ENCODE measurements around the gene NBAS.
"Not testable (repeated sequence)": the region's sequence is repeated elsewhere in the genome, so short reads cannot be mapped to it uniquely, and the experiment has no call there.

The NBAS gene

DNA sequence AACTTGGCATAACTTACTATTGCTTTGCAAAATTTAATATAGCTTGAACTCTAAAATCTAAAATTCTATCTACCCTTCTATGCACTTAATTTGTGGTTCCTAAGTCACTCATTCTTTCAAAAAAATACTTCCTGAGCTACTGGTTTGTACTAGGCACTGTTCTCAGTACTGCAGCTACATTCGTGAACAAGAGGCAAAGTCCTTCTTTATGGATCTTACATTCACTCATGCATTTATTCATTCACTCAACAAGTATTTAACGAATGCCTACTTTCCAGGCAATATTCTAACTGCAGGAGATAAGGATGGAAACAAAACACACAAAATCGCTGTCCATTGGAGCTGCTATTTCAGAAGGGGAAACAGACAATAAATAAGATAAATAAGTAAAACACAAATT is 104.8 kb downstream of the NBAS start:
- no peak for DNase-seq

GRCh38 chr2:15450808-15451207 is 110.3 kb downstream of the NBAS start:
- no peak for DNase-seq

- DNase-seq: no peak
Observed at GRCh38 chr2:15449556-15450236, 111.4 kb downstream of the NBAS start.

GRCh38 chr2:15448250-15448839 is 112.8 kb downstream of the NBAS start:
- DNase-seq: no peak

GRCh38 chr2:15447381-15447780 is 113.8 kb downstream of the NBAS start:
- no peak for DNase-seq

DNA sequence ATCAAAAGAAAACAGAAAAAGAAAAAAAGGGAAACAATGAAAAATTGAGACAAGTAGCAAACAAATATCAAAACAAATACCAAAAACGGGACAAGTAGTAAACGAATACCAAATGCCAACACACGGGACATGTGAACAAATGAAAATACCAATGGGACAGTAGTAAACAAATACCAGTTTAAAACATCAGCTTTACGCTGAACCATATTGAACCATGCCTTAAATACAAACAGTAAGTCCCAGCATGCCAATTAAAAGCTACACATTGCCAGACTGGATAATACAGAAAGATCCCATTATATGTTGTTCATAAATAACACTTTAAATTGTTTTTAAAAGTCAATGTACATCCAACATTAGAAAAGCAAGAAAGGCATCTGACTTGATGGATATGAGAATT is 114.2 kb downstream of the NBAS start:
- DNase-seq: no peak

DNA sequence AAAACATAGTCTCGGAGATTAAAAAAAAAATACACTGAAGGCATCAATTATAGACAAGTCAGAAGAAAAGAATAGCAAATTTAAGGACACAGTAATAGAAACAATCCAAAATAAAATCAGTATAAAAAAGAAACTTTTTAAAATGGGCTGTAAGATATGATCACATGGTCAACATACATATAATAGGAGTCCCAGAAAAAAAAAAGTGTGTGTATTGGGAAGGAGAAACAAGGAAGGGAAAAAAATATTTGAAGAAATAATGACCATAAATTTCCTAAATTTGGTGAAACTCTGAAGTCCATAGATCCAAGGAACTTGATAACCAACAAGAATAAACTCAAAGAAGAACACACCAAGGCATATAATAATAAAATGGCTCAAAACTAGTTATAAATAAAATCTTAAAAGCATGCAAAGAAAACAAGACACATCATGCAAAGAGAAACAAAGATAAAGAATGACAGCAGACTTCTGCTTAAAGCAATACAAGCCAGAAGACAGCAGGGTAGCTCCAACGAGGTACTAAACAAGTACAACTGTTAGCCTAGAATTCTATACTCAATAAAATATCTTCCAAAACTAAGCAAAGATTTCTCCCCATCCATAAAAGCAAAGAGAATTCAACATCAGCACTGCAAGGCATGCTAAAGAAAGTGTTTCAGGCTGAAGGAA is 115.1 kb downstream of the NBAS start:
- DNase-seq: no peak

DNA sequence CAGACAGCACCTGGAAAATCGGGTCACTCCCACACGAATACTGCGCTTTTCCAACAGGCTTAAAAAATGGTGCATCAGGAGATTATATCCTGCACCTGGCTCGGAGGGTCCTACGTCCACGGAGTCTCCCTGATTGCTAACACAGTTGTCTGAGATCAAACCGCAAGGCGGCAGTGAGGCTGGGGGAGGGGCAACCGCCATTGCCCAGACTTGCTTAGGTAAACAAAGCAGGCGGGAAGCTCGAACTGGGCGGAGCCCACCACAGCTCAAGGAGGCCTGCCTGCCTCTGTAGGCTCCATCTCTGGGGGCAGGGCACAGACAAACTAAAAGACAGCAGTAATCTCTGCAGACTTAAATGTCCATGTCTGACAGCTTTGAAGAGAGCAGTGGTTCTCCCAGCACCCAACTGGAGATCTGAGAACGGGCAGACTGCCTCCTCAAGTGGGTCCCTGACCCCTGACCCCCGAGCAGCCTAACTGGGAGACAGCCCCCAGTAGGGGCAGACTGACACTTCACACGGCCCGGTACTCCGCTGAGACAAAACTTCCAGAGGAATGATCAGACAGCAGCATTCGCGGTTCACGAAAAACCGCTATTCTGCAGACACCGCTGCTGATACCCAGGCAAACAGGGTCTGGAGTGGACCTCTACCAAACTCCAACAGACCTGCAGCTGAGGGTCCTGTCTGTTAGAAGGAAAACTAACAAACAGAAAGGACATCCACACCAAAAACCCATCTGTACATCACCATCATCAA is 121.2 kb downstream of the NBAS start:
- DNase-seq: not testable (repeated sequence)

GRCh38 chr2:15439366-15439765 is 121.8 kb downstream of the NBAS start:
- not testable (repeated sequence) for DNase-seq

DNA sequence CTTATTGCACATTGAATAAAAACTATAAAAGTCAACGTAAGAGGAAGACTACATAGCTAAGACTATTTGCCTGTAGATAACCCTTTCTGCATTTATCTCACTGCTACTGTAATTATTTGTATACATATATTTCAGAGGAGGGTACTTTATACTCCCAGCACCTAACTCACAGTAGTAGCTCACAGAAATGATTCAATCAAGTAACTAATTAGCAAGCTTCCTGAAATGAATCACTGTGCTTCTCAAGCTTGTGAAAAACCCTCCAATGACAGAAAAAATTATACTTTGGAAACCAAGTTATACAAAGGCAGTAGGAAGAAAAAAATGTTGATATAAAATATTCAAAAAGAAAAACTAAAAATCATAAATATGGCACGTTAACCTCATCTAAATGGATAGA is 124.9 kb downstream of the NBAS start:
- DNase-seq: no peak

DNA sequence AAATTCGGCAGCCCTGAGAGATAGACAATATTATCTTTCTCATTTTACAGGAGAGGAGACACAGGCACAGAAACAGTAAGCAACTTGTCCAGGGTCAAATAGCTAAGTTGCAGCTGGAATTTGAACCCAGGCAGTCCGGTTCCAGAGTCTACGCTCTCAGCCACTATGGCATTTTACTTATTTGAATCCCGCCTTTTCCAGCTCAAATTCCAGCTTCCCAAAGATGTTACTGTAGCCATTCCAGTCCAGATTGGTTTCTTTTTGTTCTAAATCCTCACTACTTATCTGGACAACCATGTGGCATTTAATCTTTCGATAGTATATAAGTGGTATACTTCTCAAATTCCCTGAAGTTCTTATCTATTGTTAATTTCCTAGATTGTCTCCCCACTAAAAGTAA is 125.7 kb downstream of the NBAS start:
- no peak for DNase-seq

GRCh38 chr2:15432642-15433256 is 128.4 kb downstream of the NBAS start:
- DNase-seq: no peak

DNA sequence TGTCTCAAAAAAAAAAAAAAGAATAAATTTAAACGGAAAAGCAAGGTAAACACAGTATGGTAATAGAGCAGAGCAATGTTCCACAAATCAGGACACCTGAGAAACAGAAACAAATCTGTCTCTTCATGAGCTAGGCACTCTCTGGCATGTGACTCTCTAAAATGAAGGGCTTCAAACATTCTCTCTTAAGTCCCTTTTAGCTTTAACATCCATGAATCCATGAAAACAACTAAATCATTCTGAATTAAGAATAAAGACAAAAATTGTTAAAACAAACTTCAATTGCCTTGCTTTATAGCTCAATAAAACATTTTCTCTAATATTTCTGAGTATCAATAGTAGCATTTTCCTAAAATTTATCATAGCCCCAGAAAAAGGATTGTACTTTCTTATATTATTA is 132.1 kb downstream of the NBAS start:
- no peak for DNase-seq

GRCh38 chr2:15427987-15428386 is 133.1 kb downstream of the NBAS start:
- DNase-seq: no peak

GRCh38 chr2:15426606-15427005 is 134.5 kb downstream of the NBAS start:
- no peak for DNase-seq

DNA sequence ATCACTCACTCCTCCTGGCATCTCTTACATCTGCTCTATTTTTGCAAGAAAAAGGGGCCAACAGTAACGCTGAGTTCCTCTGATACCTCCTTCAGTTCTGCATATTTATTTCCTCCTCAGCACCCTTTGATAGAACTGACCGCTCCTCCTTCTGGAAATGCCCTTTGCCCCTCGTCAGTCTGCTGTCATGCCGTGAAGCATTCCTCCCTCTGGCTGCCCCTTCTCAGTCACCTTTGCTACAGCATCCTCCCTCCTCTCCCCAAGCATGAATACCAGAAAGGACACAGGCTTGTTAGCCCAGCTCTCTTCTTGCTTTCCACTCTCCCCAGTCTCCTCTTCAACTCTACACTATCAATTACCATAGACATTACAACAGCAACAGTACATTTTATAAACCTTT is 135.4 kb downstream of the NBAS start:
- no peak for DNase-seq

- DNase-seq: no peak
Observed at GRCh38 chr2:15421753-15422152, 139.4 kb downstream of the NBAS start.

GRCh38 chr2:15415748-15416147 is 145.4 kb downstream of the NBAS start:
- DNase-seq: no peak

DNA sequence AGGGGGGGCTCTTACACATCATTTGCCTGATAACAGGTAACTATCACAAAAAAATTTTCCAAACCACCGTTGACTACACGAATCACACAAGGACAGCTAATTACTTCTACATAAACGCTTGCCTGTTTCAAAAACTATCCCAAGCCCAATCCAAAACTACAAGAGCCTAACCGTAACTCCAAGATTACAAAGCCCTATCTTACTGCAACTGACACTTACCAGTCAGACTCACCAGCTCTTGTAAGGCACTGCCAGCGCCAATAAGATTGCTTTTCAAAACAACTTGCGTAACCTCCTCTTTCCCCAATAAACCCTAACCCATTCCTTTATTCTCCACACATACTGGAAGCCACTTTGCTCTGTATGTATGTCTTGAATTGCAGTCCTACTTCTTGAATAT is 148.4 kb downstream of the NBAS start:
- DNase-seq: no peak

DNA sequence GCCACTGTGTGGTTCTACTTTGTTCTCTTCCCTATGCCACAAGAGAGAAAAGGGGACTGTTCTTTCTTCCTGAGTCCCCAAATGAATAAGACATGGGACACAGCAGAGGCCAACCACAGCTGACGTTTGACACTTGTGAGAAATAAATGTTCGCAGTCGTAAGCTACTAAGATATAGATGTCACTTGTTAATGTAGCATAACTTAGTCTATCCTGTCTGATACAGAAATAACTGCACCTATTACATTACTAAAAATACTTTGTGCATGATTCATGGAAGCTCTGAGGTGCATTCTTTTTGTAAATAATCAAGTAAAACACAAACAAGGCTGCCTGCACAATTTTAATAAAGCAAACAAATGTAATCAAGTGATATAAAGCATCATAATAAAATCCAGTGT is 148.8 kb downstream of the NBAS start:
- DNase-seq: no peak

GRCh38 chr2:15410884-15411283 is 150.2 kb downstream of the NBAS start:
- DNase-seq: no peak

DNA sequence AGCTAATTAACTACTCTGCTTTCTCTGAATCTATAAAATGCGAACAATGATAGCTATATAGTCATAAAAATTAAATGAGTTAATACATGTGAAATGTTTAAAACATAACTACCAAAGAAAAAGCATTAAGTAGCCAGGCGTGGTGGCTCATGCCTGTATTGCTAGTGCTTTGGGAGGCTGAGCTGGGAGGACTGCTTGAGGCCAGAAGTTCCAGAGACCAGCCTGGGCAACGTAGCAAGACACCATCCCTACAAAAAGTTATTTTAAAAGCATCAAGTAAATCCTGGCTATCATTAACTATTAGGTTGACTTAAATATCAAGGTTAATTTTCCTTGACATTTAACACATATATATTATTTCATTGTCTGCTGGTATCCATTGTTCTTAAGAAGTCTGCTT is 152.4 kb downstream of the NBAS start:
- DNase-seq: no peak

DNA sequence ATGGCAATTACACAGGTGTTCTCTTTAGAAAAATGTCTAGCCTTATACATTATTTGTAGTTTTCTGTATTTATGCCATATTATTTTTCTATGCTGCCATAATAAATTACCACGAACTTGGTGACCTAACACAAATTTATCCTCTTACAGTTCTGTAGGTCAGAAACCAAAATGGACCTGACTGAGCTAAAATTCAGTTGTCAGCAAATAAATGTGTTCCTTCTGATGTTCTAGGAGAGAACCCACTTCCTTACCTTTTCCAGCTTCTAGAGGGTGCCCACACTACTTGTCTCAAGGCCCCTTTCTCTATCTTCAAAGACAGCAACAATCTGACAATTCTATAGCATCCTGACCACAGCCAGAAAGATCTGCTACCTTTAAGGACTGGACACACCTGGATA is 153.5 kb downstream of the NBAS start:
- no peak for DNase-seq

Data from activated gamma-delta T cell treated with Interleukin-2 at 50 U/mL for 16 hours (primary cell).